ENCODE measurements around the gene TRIM24. TPM values are rescaled to one million over a fixed set of nuclear protein-coding genes. Genes with fewer than 3 reads are reported as not detected.

The TRIM24 gene
- total and polyA plus RNA-seq, 3 donors from 2014 or later: 38.7 to 63.2 (median 55.9) TPM

DNA sequence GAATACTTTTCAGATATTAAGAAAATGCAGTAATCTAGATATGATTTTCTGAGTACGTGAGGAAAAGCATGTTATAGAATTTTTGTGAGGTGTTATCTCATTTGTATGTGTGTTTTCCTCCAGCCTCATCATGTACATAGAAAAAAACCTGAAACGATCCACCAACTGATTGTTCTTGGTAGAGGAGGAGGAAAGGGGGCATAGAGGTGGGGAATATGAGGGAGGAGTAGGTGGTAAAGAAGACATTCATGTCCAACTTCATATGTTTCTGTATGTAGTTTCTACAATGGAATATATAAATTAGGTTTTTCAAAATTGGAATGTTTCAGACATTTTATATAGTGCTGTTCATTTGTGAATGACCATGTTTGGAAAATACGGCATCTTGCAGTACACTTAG, 109.4 kb downstream of the TRIM24 start:
- H3K4me3 ChIP-seq: no peak overlapping the region
- no peaks in the 10 kb centered on the region for H3K9me3 ChIP-seq
- H3K36me3 ChIP-seq (ENCODE audit: low read depth, missing control alignments): no peaks in the 10 kb centered on the region
- no peaks in the 10 kb centered on the region for H3K27me3 ChIP-seq
- WGBS, 2 donors: 73 to 84% methylated on average over 3 of the region's 3 CpGs
- DNase-seq: no peak
- H3K27ac ChIP-seq: no peak overlapping the region
- no peak for TF ChIP-seq POLR2A (IDR thresholded peaks at IDR 0.05)
- H3K4me1 ChIP-seq: no peaks in the 10 kb centered on the region
- intact Hi-C loops (cut with DNase I; ENCODE audit: low total_unique reads): no loop called here

DNA sequence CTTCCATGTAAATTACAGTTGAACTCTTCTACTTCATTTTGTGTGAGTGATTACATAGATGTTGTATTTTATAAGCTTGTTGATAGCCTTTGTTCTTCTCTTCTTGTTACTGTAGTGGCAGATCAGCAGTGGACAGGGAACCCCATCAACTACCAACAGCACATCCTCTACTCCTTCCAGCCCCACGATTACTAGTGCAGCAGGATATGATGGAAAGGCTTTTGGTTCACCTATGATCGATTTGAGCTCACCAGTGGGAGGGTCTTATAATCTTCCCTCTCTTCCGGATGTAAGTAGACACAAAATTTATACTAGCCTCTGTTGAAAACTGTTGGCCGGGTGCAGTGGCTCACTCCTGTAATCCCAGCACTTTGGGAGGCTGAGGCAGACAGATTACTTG, 110.7 kb downstream of the TRIM24 start:
- intact Hi-C loops (cut with DNase I; ENCODE audit: low total_unique reads): no loop called here
- Histone ChIP-seq H3K36me3 (ENCODE audit: low read depth, missing control alignments) (no peaks in the 10 kb centered on the region), H3K4me3 (no peak overlapping the region), H3K27ac (no peak overlapping the region), H3K27me3 (no peaks in the 10 kb centered on the region), H3K9me3 (no peaks in the 10 kb centered on the region), H3K4me1 (no peaks in the 10 kb centered on the region)
- no peak for DNase-seq
- WGBS, 2 donors: 94 to 95% methylated on average over 4 of the region's 4 CpGs
- TF ChIP-seq POLR2A (IDR thresholded peaks at IDR 0.05): no peak
- TF ChIP-seq, protein P1, sequence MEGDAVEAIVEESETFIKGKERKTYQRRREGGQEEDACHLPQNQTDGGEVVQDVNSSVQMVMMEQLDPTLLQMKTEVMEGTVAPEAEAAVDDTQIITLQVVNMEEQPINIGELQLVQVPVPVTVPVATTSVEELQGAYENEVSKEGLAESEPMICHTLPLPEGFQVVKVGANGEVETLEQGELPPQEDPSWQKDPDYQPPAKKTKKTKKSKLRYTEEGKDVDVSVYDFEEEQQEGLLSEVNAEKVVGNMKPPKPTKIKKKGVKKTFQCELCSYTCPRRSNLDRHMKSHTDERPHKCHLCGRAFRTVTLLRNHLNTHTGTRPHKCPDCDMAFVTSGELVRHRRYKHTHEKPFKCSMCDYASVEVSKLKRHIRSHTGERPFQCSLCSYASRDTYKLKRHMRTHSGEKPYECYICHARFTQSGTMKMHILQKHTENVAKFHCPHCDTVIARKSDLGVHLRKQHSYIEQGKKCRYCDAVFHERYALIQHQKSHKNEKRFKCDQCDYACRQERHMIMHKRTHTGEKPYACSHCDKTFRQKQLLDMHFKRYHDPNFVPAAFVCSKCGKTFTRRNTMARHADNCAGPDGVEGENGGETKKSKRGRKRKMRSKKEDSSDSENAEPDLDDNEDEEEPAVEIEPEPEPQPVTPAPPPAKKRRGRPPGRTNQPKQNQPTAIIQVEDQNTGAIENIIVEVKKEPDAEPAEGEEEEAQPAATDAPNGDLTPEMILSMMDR (IDR thresholded peaks at IDR 0.05): no peak

DNA sequence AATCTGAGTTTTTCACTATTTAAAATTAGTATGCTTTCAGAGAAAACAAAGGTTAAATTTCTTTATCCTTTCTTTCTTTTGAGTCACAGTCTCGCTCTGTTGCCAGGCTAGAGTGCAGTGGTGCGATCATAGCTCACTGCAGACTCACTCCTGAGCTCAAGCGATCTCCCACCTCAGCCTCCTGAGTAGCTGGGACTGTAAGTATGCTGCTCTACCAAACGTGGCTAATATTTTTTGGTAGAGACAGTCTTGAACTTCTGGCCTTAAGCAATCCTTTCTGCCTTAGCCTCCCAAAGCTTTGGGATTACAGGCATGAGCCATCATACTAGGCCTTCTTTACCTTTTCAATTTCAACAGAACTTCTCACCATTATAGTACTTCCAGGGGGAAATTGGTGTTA, 113.7 kb downstream of the TRIM24 start:
- Histone ChIP-seq H3K4me1 (no peaks in the 10 kb centered on the region), H3K27me3 (no peaks in the 10 kb centered on the region), H3K9me3 (no peaks in the 10 kb centered on the region), H3K36me3 (ENCODE audit: low read depth, missing control alignments) (no peaks in the 10 kb centered on the region), H3K27ac (no peak overlapping the region), H3K4me3 (no peak overlapping the region)
- intact Hi-C loops (cut with DNase I; ENCODE audit: low total_unique reads): no loop called here
- no peak for DNase-seq
- no peak for TF ChIP-seq POLR2A (IDR thresholded peaks at IDR 0.05)
- TF ChIP-seq, protein P1 (IDR thresholded peaks at IDR 0.05): no peak
- WGBS, 2 donors: 67 to 86% methylated on average over 4 of the region's 4 CpGs

DNA sequence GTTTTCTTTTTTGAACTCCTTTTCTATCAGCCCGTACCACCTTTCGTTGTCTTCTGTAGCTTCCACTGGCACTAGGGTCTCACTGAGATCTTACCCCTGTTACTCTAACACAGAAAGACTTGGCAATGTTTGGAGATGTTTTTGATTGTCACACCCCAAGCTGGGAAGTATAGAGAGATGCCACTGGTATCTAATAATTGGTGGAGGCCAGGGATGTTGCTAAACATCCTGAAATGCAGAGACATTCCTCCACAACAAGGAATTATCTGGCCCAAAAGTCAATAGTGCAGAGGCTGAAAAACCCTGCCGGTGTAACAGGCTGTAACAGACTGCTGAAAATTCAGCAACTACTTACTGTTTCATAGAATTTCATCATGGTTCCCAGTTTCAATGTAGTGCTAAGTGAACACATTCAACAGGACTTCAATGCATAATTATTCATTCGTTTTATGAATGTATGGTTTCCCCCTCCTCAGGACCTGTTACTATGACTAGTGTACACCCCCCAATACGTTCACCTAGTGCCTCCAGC, 115.9 kb downstream of the TRIM24 start:
- Histone ChIP-seq H3K9me3 (no peaks in the 10 kb centered on the region), H3K36me3 (ENCODE audit: low read depth, missing control alignments) (no peaks in the 10 kb centered on the region), H3K27me3 (no peaks in the 10 kb centered on the region), H3K4me3 (no peak overlapping the region), H3K4me1 (no peaks in the 10 kb centered on the region), H3K27ac (no peak overlapping the region)
- WGBS, 2 donors: 94 to 95% methylated on average over 5 of the region's 5 CpGs
- DNase-seq: no peak
- intact Hi-C loops (cut with DNase I; ENCODE audit: low total_unique reads): no loop called here
- TF ChIP-seq, protein P1 (IDR thresholded peaks at IDR 0.05): no peak
- TF ChIP-seq POLR2A (IDR thresholded peaks at IDR 0.05): no peak

DNA sequence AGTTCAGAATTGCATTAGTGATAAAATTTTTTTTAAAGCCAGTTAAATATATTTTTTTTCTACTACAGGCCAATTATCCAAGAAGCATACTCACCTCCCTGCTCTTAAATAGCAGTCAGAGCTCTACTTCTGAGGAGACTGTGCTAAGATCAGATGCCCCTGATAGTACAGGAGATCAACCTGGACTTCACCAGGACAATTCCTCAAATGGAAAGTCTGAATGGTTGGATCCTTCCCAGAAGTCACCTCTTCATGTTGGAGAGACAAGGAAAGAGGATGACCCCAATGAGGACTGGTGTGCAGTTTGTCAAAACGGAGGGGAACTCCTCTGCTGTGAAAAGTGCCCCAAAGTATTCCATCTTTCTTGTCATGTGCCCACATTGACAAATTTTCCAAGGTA, 119.1 kb downstream of the TRIM24 start:
- Histone ChIP-seq H3K4me1 (no peaks in the 10 kb centered on the region), H3K4me3 (no peak overlapping the region), H3K27ac (no peak overlapping the region), H3K27me3 (no peaks in the 10 kb centered on the region), H3K36me3 (ENCODE audit: low read depth, missing control alignments) (no peaks in the 10 kb centered on the region), H3K9me3 (no peaks in the 10 kb centered on the region)
- intact Hi-C loops (cut with DNase I; ENCODE audit: low total_unique reads): no loop called here
- TF ChIP-seq, protein P1 (IDR thresholded peaks at IDR 0.05): no peak
- TF ChIP-seq POLR2A (IDR thresholded peaks at IDR 0.05): no peak
- DNase-seq: no peak
- 81 to 86% methylated on average over 1 of the region's 1 CpG for WGBS, 2 donors

All from testis (tissue), 3 donors.